ENCODE data around the gene KLHL1. TPM values are rescaled to one million over a fixed set of nuclear protein-coding genes. Genes with fewer than 3 reads are reported as not detected.
"Not testable (repeated sequence)": the region's sequence is repeated elsewhere in the genome, so short reads cannot be mapped to it uniquely, and the experiment has no call there.

KLHL1 gene
- under 1 TPM in 1 of 3 donors, not detected in 2; 0.05 TPM for polyA plus RNA-seq

GRCh38 chr13:70108356-70109105, at the start of gene KLHL1:
KLHL1 (minus strand) TSS chr13:70108452; CDS start chr13:70107699, 753 bp downstream.
- no peak within 1 kb of the TSS for H3K27ac ChIP-seq (ENCODE audit: low read depth, low read length)
- whole genome bisulfite sequencing, 3 donors, result 62 to 78% (median 66%) methylated on average over 16 to 18 of the region's 18 CpGs

- not testable (repeated sequence) for H3K27ac ChIP-seq (ENCODE audit: low read depth, low read length)
These were observed 34.4 kb upstream of the KLHL1 start for GRCh38 chr13:70142658-70143057.

GRCh38 chr13:70128098-70128497, 19.8 kb upstream of the KLHL1 start:
- 48 to 87% (median 72%) methylated on average over 2 of the region's 2 CpGs for WGBS, 3 donors
- H3K27ac ChIP-seq (ENCODE audit: low read depth, low read length), result no peak overlapping the region

More at GRCh38 chr13:70142658-70143057, 34.4 kb upstream of the KLHL1 start:
- WGBS, 3 donors, result 93 to 96% (median 94%) methylated on average over 12 of the region's 12 CpGs

GRCh38 chr13:70125693-70126092, 17.4 kb upstream of the KLHL1 start:
- no peak overlapping the region for H3K27ac ChIP-seq (ENCODE audit: low read depth, low read length)
- WGBS, 3 donors, result 65 to 73% (median 66%) methylated on average over 5 of the region's 5 CpGs

- 22 to 67% (median 66%) methylated on average over 2 of the region's 2 CpGs for WGBS, 3 donors
- H3K27ac ChIP-seq (ENCODE audit: low read depth, low read length), result no peak overlapping the region
These were observed 9.2 kb upstream of the KLHL1 start for GRCh38 chr13:70117338-70117905.

GRCh38 chr13:70107498-70108281, 562 bp downstream of the KLHL1 start, which contains the start of gene ATXN8OS:
ATXN8OS (plus strand) TSS chr13:70107826.
- no peak within 1 kb of the TSS for H3K27ac ChIP-seq (ENCODE audit: low read depth, low read length)
- WGBS, 3 donors, result 2 to 4% (median 3%) methylated on average over 52 to 53 of the region's 53 CpGs

GRCh38 chr13:70107125-70107497, 1.1 kb downstream of the KLHL1 start:
- no peak overlapping the region for H3K27ac ChIP-seq (ENCODE audit: low read depth, low read length)
- 30 to 34% (median 32%) methylated on average over 9 of the region's 9 CpGs for WGBS, 3 donors

GRCh38 chr13:70104481-70104880, 3.8 kb downstream of the KLHL1 start:
- H3K27ac ChIP-seq (ENCODE audit: low read depth, low read length), result no peak overlapping the region

- WGBS, 3 donors, result 43 to 52% (median 48%) methylated on average over 1 of the region's 1 CpG
- no peak overlapping the region for H3K27ac ChIP-seq (ENCODE audit: low read depth, low read length)
These were observed 9.6 kb downstream of the KLHL1 start for GRCh38 chr13:70098669-70099068.

- no peak overlapping the region for H3K27ac ChIP-seq (ENCODE audit: low read depth, low read length)
- 75 to 80% (median 78%) methylated on average over 2 of the region's 2 CpGs for WGBS, 3 donors
These were observed 18.1 kb downstream of the KLHL1 start for GRCh38 chr13:70090036-70090723.

GRCh38 chr13:70088926-70089325, 19.3 kb downstream of the KLHL1 start:
- WGBS, 3 donors, result 73 to 88% (median 79%) methylated on average over 2 of the region's 2 CpGs
- no peak overlapping the region for H3K27ac ChIP-seq (ENCODE audit: low read depth, low read length)

GRCh38 chr13:70087247-70087646, 21.0 kb downstream of the KLHL1 start:
- no peak overlapping the region for H3K27ac ChIP-seq (ENCODE audit: low read depth, low read length)
- 80 to 87% (median 83%) methylated on average over 4 of the region's 4 CpGs for WGBS, 3 donors

- WGBS, 3 donors, result 21 to 39% (median 22%) methylated on average over 4 of the region's 4 CpGs
These were observed 28.2 kb downstream of the KLHL1 start for GRCh38 chr13:70080012-70080411.

GRCh38 chr13:70054572-70054971, 53.7 kb downstream of the KLHL1 start:
- no peak overlapping the region for H3K27ac ChIP-seq (ENCODE audit: low read depth, low read length)

More at GRCh38 chr13:70080012-70080411, 28.2 kb downstream of the KLHL1 start:
- H3K27ac ChIP-seq (ENCODE audit: low read depth, low read length), result no peak overlapping the region

- no peak overlapping the region for H3K27ac ChIP-seq (ENCODE audit: low read depth, low read length)
- 62 to 76% (median 68%) methylated on average over 1 of the region's 1 CpG for WGBS, 3 donors
These were observed 56.7 kb downstream of the KLHL1 start for GRCh38 chr13:70051531-70051930.

GRCh38 chr13:70043685-70044084, 64.6 kb downstream of the KLHL1 start:
- WGBS, 3 donors, result 87 to 91% (median 88%) methylated on average over 1 of the region's 1 CpG
- H3K27ac ChIP-seq (ENCODE audit: low read depth, low read length), result no peak overlapping the region

GRCh38 chr13:70042193-70042592, 66.1 kb downstream of the KLHL1 start:
- H3K27ac ChIP-seq (ENCODE audit: low read depth, low read length), result no peak overlapping the region
- 54 to 76% (median 72%) methylated on average over 4 of the region's 4 CpGs for WGBS, 3 donors

GRCh38 chr13:70034286-70034685, 74.0 kb downstream of the KLHL1 start:
- H3K27ac ChIP-seq (ENCODE audit: low read depth, low read length), result no peak overlapping the region

- H3K27ac ChIP-seq (ENCODE audit: low read depth, low read length), result no peak overlapping the region
- WGBS, 3 donors, result 55 to 65% (median 62%) methylated on average over 4 of the region's 4 CpGs
These were observed 80.7 kb downstream of the KLHL1 start for GRCh38 chr13:70027551-70027950.

Data from adipose tissue (tissue), 3 donors.